Sciatic nerve (tissue), 2 donors: ENCODE data around the gene CHSY3. TPM values are rescaled to one million over a fixed set of nuclear protein-coding genes. Genes with fewer than 3 reads are reported as not detected.

ENCODE experiments used
- ATAC-seq: fragments of 200-7000 bp; cut with Tn5 transposase; one replicate; pipeline ENCODE4 v1.9.1; 2020; ENCODE audit warnings: mild to moderate bottlenecking, moderate library complexity
- DNase-seq: peaks from one replicate; pipeline ENCODE4 v3.0.0-alpha.2; 2020; ENCODE audit warnings: low spot score
- intact Hi-C: fragments of 100-400 bp; cut with DNase I; formaldehyde crosslinking; loops from one replicate; pipeline ENCODE4 v1.14.2; 2022
- total RNA-seq: library from RNA; stranded (reverse); fragmentation: NEBNext Ultra II Directional; extraction: Animal tissue kit (Norgen Biotek cat#: 25700); gene quantifications from one replicate; pipeline ENCODE4 v1.2.1, GENCODE V29; 2021
- donor health status: DM: no; HTN: no; CAD: no.
- donor health status: DM: no; HTN: no; CAD: no.

The CHSY3 gene
- total RNA-seq, 1 donor from 2014 or later: 4.0 TPM

DNA sequence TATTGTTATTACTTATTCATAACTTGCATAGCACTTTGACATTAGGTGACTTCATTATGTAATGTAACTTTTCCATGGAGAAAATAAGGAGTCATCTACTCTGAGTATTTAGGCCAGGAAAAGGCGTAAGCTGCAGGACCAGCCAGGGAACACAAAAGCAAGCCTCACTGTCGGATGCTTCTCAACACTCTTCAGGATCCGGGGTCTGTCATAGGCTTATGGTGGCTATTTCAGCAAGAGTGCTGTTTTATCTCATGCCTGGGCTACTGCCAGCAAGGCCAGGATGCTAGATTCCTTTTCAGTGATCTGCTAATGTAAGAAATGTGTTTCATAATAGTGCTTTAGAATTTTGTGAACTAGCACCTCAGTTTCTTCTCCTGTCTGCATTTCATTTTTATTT, 162.4 kb downstream of the CHSY3 start:
- ATAC-seq (peak; percentile 41), DNase-seq (peak; percentile 46)
- intact Hi-C loops: no loop called here

DNA sequence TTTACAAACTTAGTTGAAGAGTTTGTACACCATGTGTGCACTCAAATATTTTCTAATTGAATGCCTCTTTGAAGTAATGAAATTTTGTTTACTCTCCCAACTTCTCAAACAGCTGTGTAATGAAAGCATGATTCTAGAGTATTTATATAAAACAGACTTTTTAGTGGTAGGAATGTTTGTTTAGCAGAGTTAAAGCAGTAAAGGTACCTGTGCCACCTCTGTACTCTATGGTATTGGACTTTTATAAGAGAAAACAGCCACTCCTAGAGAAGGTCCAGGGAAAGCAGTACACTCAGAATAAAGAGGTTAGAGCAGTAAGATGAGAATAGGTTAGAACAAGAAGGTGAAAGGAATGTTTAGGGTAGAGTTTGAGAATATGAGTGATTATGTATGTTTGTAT, 163.1 kb downstream of the CHSY3 start:
- intact Hi-C loops: no loop called here
- ATAC-seq (no peak), DNase-seq (no peak)

DNA sequence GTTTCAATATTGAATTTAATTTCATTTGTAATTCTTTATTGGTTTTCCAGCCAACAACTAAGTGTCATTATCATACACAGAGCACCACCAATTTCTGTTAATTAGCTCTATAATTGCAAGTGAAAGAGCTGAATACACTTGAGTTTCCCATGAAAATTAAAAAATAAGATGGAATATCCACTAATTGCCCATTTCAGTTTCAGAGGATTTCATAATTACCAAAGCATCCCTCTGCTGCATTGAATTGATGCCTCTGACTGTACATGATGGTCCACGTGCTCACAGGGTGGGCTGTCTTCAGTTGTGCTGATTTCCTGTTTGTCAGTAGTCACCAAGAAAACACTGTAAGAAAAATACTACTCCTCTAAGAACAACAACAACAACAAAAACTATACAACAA, 163.8 kb downstream of the CHSY3 start:
- ATAC-seq (no peak), DNase-seq (no peak)
- intact Hi-C loops: no loop called here

DNA sequence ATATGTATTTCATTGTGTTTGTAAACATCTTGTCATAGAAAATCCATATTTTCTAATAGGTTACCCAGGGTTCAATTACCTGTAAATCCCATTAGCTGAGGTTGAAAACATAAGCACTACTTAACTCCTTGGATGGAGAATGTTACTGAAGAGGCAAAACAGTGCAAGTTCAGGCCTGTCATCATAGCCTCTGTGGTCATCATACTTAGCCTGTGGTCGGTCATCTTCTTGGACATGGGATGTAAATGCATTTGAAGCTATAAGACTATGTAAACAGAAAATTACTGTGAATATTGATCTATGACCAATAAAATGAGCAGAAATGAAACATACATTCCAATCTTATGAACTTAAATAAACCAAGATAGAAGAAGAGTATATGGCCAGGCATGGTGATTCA, 164.7 kb downstream of the CHSY3 start:
- ATAC-seq (no peak), DNase-seq (no peak)
- intact Hi-C loops: no loop called here

DNA sequence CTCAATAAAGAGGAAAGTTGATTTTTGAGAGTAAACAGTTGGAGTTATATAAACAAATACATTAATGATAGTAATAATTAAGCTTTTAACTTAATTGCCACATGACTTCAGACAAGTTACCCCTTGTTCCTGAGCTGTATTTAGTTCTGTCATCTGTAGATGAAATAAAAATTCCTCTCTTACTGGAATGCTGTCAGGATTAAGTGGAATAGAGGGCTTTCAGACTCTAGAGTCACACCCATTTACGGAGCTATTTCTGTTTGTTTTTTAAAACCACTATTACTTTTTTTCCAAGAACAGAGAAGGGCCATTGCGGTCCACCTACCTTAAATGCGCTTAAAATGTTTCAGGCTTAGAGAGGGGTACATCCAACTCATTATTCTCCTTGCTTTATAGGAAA, 170.6 kb downstream of the CHSY3 start:
- intact Hi-C loops: no loop called here
- ATAC-seq (no peak), DNase-seq (no peak)

DNA sequence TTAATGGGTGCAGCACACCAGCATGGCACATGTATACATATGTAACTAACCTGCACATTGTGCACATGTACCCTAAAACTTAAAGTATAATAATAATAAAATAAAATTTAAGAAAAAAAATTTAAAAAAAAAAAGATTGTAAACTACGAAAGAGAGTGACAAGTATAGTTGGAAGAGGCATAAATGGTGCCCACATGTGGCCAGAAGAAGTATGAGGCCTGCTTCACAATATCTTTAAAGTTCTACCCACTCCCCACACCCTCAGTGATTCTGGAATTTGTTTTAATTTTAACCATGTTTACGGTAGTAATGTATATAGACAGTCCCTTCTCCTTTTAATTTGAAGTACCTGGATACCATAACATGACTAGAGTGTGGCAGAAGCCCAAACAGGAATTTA, 172.7 kb downstream of the CHSY3 start:
- ATAC-seq: no peak
- intact Hi-C loops: no loop called here
- no peak for DNase-seq

DNA sequence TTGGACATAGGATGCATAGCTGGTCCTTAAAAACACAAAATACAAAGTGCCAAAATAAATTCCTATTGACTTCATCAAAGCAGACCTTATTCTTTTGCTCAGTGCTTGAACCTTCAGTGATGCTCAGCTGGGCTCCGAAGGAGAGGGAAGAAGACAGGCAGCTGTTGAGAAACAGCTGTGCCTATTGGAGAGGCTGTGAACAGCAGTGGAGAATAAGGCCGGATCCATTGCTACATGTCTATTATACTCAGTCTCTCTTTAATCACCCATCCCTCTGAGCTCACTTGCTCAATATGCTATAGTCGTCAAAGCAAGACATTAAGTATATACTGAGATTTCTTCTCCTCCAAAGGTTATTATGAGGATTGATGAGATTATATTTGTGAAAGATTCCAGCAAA, 174.4 kb downstream of the CHSY3 start:
- ATAC-seq (no peak), DNase-seq (no peak)
- intact Hi-C loops: no loop called here

DNA sequence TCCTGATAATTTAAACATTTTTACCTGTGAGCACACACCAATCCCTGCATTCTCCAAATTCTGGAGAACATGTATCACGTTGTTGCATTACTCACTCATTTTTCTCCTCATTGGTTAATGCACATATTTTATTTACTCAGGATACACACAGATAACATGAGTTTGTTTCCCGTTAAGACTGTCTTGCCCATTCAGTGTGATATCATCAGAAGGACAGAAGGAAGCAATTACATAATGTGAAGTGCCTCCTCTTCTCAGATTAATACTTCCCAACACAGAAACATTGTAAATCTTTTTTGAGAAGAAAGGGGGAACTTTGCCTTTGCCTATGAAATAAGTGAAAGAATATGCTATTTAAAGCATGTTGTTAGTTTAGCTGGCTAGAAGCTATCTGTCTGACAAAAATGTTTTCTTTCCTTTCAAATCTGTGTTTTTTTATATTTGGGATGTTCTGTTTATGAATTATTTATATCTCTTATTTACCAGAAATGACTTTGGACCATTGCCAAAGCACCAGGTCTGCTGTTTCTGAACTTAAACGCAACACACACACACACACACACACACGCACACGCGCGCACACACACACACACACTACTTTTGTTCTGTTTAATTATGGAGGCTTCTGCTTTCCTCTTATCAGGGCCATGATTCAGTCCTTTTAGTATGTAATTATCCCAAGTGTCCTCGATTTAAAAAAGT, 186.5 kb downstream of the CHSY3 start:
- ATAC-seq (no peak), DNase-seq (no peak)
- intact Hi-C loops: no loop called here

DNA sequence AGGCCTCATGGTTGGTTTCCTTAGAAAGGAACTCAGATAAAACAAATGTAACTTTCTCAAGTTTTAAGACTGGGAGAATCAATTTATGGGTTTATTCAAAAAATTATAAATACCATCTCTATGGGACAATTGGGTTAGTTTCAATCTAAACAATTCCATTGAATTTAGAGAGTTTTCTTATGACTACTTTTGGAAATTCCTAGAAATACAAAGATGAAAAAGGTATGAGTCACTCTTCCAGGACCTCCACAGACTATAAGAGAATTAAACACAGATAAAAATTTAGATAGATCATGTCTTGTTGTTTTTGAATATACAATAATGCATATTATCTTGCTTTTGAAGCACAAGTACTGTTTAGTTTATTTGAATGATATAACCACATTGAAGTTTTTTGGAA, 188.7 kb downstream of the CHSY3 start:
- no peak for DNase-seq
- ATAC-seq: no peak
- intact Hi-C loops: no loop called here

DNA sequence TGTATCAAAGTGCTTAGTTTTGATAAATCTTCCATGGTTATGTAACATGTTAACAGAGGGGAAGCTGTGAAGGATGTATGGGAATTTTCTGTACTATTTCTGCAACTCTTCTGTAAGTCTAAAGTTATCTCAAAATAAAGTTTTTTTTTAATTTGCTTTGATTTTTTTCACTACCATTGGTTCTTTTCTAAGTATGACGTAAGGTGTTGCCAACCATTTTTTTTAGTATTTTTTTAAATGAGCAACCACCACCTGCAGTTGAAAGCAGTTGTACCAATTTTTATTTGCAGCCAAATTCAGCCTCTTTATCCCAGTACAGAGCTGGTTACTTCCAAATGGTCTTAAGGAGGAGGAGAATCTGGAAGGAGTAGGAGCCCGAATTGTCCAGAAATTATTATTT, 192.2 kb downstream of the CHSY3 start:
- DNase-seq (no peak), ATAC-seq (no peak)
- intact Hi-C loops: no loop called here

DNA sequence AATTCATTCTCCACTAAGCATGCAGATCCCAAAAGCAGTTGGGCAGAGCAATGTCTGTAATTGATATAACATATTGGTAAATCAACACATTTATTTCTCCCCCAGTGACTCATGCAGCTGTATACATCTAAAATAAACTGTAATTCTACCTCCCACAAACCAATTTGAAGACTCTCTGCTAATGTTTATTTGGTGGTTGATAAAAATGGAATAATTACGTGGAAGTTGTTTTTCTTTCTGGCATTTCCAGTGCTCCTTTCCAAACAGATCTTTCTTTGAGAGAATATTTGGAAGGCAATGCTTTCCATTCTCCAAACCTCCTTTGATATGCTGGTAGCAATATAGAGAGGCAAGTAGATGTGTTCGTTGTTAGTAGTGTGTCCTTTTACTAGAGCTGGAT, 194.7 kb downstream of the CHSY3 start:
- no peak for DNase-seq
- no peak for ATAC-seq
- intact Hi-C loops: no loop called here

DNA sequence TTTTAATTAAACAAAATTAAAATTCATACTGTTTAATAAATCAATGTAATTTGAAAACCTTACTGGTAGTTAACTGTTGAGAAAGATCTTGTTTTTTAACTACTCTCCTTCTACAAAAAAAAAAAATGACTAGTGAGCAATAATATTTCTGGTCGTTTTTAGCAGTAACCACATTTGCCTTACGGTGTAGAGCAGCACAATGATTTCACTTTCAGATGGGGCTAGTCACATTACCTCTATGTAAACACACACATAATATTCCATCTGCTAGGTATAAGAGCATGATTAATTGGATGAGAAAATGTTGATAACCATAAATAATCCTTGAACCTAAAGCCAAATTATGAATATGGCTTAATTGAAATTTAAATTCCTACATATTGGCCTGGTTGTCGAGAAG, 198.1 kb downstream of the CHSY3 start:
- DNase-seq (no peak), ATAC-seq (no peak)
- intact Hi-C loops: no loop called here

DNA sequence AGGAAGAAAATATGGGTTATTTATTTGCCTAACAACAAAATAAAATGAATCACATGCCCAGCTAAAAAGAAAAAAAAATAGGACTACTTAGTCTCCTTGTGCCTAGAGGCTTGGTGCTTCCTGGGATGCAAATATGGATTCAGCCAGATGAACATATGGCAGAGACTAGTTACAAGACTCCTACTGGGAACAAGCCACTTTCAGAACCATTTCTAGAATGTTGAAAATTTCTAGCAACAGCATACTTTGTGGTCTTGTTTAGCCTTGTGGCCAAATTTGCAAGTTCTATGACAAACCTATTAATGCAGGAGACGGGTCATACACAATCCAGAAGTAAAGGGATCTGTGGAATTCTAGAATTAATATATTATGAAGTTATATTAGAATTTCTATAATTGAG, 198.7 kb downstream of the CHSY3 start:
- intact Hi-C loops: no loop called here
- no peak for ATAC-seq
- no peak for DNase-seq

DNA sequence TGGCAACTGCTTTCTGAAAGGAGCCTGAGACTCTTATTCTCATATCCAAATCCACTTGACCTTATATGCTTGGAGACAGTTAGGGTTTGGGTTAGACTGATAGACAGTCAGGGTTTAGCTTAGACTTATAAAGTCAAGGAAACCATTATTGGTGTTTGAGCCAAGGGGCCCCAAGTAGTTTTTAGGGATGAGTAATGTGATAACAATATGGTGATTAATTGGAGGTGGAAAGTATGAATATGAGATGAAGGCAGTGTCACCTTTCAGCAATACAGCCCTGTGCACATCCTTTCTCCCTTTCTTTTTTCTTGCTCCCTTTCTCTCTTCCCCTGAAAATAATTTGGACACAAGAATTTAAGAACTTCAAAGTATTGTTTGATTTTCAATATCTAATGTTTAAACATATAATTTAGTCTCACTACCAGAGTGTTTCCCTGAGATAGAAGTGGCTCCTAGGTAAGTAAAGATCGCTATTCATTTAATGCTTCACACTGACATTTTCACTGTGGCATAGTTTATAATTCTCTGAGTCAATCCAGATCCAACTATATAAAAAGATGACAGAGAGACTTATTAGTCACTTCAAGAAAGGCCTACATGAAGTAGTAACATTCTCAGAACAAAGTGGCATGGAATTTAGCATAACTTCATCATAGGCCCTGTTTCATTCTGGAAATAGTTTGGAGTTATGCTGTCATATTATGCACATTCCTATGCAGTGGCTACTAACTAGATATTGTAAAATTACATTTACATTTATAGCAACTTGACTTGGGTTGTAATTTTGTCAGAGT, 200.8 kb downstream of the CHSY3 start:
- DNase-seq (no peak), ATAC-seq (no peak)
- intact Hi-C loops: no loop called here

DNA sequence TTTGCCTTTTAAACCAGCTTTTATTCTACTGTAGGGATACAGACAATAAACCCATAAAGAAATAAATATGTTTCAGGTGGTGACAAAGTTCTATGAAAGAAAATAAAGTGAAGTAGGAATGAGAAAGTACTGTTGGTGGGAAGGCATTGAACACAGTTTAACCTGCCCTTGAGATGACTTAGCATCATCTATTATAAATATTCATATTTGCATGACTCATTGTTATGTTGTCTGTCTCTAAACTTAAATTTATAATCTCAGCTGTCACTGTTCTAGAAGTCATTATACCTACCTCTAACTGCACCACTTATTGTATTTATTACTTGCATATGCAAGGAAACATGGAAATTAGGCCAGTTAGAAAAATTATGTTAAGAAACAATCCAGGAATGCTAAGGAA, 202.2 kb downstream of the CHSY3 start:
- no peak for DNase-seq
- intact Hi-C loops: no loop called here
- no peak for ATAC-seq

DNA sequence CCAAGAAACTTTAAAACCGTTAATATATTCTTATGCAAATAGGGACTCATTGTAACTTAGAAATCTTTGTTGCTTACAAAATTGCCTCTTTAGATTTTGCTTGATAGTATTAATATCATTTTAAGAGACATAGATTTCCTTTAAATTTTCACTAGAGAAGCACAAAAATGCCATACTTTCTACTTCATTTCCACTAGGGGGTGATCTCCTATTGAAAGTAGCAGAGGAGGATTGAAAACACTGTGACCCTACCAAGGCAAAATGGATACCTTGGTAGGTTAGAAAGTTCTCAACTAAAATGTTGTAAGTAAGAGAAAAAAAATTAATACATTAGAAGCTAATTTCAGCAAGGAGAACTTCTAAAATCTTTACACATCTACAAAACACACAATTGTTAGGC, 204.9 kb downstream of the CHSY3 start:
- intact Hi-C loops: no loop called here
- ATAC-seq (no peak), DNase-seq (no peak)

DNA sequence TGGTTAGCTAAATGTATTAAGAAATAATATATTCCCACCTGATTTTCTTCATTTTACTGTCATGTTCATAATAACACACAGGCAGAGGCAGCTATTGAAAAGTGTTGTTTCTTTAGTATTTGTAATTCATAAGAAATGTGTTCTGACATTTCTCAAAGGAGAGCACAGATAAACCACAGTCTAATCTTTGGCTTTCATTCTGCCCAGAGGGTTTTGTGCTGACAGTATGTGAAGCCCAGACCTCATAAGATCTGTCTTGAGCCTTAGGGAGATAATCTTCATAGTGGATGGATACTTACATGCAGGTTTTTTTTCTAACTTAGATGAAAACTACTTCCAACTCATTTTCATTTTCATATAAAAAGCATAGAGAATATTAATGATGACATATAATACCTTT, 206.1 kb downstream of the CHSY3 start:
- intact Hi-C loops: no loop called here
- no peak for ATAC-seq

DNA sequence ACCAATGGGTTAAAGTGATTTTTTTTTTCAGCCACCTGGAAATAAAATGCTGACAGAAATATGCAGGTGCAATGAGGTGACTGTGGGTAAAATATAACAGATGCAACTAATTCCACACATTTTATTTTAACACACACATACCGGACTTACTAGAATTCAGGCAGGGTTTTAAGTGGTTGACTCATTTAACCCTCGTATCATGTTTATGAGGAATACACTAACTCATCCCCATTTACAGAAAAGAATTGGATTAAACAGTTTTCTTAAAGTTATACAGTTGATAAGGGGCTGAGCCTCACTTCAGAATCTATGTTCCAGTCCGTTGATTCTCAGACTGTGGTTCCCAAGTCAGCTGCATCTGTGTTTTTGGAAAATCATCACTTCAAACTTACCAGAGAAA, 207.5 kb downstream of the CHSY3 start:
- DNase-seq: no peak
- ATAC-seq: no peak
- intact Hi-C loops: no loop called here

More for the DNA sequence above, 206.1 kb downstream of the CHSY3 start:
- no peak for DNase-seq

DNA sequence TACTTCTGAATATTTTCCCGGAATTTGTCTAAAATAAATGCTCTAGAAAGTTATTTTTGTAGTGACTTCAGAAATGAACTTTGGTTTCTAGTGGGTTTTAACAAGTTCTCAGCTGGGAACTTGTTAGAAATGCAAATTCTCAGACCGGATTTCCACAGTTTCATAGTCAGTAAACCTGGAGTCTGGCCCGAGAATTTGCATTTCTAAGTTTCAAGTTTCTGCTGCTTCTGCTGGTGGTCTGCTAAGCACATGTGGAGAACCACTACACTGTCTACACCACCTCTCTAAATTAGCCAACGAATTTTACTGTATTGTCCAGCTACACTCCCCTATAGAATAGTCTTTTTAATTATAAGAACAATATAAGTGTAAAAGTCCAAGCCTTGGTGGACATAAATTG, 208.0 kb downstream of the CHSY3 start:
- DNase-seq (no peak), ATAC-seq (no peak)
- intact Hi-C loops: no loop called here

DNA sequence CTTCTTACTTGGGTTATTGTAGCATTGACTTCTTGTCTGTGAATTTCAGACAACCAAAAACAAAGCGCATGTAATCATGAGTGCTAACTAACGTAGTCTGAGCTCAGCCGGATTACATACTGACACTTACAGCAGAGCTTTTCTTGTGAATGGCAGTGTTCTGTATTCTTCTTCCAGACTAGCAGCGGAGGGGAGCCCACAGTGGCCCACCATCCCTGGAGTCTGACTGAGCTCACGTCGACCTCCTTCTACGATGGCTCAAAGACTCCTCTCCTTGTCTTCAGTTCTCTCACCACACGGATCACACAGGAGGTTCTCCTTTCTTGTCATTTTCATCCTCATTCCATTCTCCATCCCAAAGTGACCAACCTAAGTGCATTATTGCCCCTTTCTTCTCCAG, 211.4 kb downstream of the CHSY3 start:
- no peak for ATAC-seq
- intact Hi-C loops: no loop called here
- no peak for DNase-seq

DNA sequence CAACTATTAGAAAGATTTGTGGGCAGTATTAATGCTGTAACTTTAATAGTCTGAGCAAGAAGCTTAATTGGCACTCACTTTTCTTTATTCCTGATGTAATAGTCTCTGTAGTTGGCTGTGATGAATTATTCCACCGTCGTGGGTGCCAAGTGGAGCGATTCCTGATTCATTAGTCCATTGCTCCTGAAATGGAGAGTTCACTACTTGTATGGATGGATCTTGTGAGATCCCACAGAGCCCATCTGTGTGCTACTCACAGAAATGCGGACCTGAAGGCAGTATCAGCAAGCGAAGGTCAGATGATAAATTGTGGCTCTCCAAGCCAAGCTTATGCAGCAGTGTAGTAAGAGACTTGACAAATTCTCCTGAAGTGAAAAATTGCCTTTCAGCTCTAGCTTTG, 212.2 kb downstream of the CHSY3 start:
- ATAC-seq: no peak
- intact Hi-C loops: no loop called here
- DNase-seq: no peak
